HFFc6 (cell line): Measurements from ENCODE around the gene ARMS2. TPM values are rescaled to one million over a fixed set of nuclear protein-coding genes. Genes with fewer than 3 reads are reported as not detected.

Experiments
- DNase-seq: peaks from one replicate; pipeline ENCODE4 v3.0.0-alpha.2; 2018
- H3K27ac Mint-ChIP-seq: 2 replicates; pipeline ENCODE4 v1.8.0; 2020; ENCODE audit warnings: mild to moderate bottlenecking, mixed read lengths
- H3K27me3 Mint-ChIP-seq: 2 replicates; pipeline ENCODE4 v1.8.0; 2021; ENCODE audit warnings: mild to moderate bottlenecking, moderate library complexity, mixed read lengths; ENCODE audit not compliant: insufficient read depth
- H3K36me3 Mint-ChIP-seq: 2 replicates; pipeline ENCODE4 v1.8.0; 2021; ENCODE audit warnings: low read depth, mixed read lengths
- H3K4me1 Mint-ChIP-seq: 2 replicates; pipeline ENCODE4 v1.8.0; 2020; ENCODE audit warnings: low read depth, mixed read lengths
- H3K4me3 Mint-ChIP-seq: 2 replicates; pipeline ENCODE4 v1.8.0; 2020; ENCODE audit warnings: mild to moderate bottlenecking, moderate library complexity, mixed read lengths
- H3K9me3 Mint-ChIP-seq: 2 replicates; pipeline ENCODE4 v1.8.0; 2020; ENCODE audit warnings: mild to moderate bottlenecking, mixed read lengths
- CTCF ChIP-seq: fragments of 200-600 bp; sonication (generic); IDR thresholded peaks from 2 replicates; pipeline ENCODE4 v1.5.0; 2021; ENCODE audit warnings: antibody characterized with exemption, mild to moderate bottlenecking
- total RNA-seq, 6 experiments: library from RNA; stranded (reverse); fragmentation: NEBNext Ultra II Directional; extraction: Animal tissue kit (Norgen Biotek cat#: 25700); gene quantifications; 2 replicates in 1 of 6; 3 replicates in 5 of 6; pipeline ENCODE4 v1.2.3, GENCODE V29; 2021

Gene ARMS2
- total RNA-seq, 6 experiments from 2014 or later, result not detected

DNA sequence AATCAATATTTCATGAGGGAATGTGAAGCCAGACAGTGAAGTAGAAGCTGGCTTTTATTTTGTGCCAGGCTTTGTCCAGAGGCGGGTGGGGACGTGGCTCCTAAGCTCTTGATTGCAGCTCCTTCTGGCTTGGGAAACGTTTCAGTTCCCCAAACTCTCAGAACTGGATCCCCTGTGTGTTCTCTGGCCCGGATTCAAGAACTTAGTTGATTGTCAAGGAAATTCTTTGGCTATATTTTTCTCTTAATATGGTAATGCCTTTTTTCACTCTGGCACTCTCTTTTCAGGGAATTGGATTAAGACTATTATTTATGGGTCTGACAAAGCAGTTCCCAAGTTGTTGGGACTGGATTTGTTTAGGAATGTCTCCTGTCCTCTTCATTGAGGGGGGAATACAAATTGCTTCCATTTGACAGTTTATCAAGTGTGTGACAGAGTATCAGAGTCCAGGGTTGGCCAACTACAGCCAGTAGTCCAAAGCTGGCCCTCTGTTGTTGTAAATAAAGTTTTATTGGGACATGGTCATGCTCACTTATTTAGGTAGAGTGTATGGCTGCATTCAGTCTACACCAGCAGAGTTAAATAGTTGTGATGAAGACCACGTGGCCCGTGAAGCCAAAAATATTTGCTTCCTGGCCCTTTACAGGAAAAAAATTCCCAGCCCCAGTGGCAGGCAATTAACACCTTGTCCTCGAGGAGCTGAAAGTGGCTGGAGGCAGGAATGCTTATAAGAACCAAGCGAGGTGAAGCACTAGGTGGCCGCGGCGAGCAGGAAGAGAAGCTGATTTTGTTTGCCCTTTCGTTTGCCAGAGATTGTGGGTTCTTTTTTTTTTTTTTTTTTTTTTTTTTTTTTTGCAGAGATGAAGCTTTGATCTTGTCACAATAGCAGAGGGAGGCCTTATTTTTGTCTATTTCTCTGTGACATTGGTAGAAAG is 41.2 kb downstream of the ARMS2 start:
- no peak for TF ChIP-seq CTCF
- Mint-ChIP-seq H3K9me3 (no peaks in the 10 kb centered on the region), H3K4me3 (no peak overlapping the region), H3K27ac (no peak overlapping the region), H3K27me3 (peaks cover 4% of the 10 kb centered on the region), H3K4me1 (peaks cover 27% of the 10 kb centered on the region), H3K36me3 (peaks cover 12% of the 10 kb centered on the region)
- DNase-seq, result no peak

DNA sequence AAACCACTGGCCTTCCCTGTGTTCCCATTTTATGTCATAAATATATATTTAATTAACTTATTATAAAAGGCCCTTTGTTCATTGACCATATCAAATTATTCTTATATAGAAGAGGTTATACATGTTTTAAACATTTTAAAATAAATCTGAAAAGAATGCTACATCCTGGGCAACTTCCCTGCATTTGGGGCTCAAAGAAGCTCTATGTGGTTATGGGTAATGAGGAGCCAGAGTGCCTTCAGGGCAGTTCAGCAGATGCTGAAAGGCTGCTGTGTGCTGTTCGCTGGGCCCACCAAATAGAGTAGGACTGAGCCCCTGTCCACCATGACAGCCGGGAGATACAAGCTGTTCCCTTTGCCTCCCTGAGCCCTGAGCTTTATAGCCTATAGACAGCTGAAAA is 42.8 kb downstream of the ARMS2 start:
- no peak overlapping the region for H3K4me3 Mint-ChIP-seq
- H3K27me3 Mint-ChIP-seq, result peaks cover 4% of the 10 kb centered on the region
- H3K27ac Mint-ChIP-seq, result no peak overlapping the region
- TF ChIP-seq CTCF, result no peak
- H3K9me3 Mint-ChIP-seq, result no peaks in the 10 kb centered on the region
- H3K4me1 Mint-ChIP-seq, result peaks cover 27% of the 10 kb centered on the region
- DNase-seq, result no peak
- peaks cover 12% of the 10 kb centered on the region for H3K36me3 Mint-ChIP-seq

GRCh38 chr10:122498521-122498920 is 44.1 kb downstream of the ARMS2 start:
- Mint-ChIP-seq H3K27ac (no peak overlapping the region), H3K9me3 (no peaks in the 10 kb centered on the region), H3K36me3 (peaks cover 12% of the 10 kb centered on the region), H3K27me3 (peaks cover 4% of the 10 kb centered on the region), H3K4me3 (no peak overlapping the region), H3K4me1 (peaks cover 20% of the 10 kb centered on the region)
- no peak for TF ChIP-seq CTCF
- DNase-seq, result no peak

DNA sequence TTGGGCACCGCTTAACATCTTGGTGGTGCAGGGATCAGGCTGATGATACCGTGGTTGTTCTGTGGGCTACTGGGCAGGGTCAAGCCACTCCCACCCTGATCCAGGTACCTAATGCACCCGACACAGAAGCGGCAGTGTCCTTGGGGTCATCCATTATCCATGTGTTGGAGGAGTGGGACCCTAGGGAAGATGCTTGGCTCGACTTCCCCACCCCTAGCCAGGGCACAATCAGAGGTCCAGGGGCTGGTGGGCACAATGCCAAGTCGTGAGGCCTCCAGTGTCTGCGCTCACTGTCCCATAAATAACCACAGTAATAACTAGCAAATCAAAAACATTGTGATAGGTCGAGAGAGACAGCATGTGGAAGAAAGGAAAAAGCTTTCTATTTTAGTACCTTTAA is 44.6 kb downstream of the ARMS2 start:
- H3K36me3 Mint-ChIP-seq, result peaks cover 12% of the 10 kb centered on the region
- peaks cover 20% of the 10 kb centered on the region for H3K4me1 Mint-ChIP-seq
- H3K4me3 Mint-ChIP-seq, result no peak overlapping the region
- DNase-seq, result no peak
- no peak overlapping the region for H3K27ac Mint-ChIP-seq
- no peaks in the 10 kb centered on the region for H3K9me3 Mint-ChIP-seq
- TF ChIP-seq CTCF, result no peak
- peaks cover 4% of the 10 kb centered on the region; the same call in 1 of the 2 replicates for H3K27me3 Mint-ChIP-seq

GRCh38 chr10:122499491-122499941 is 45.1 kb downstream of the ARMS2 start:
- H3K27ac Mint-ChIP-seq, result no peak overlapping the region
- TF ChIP-seq CTCF, result no peak
- DNase-seq, result no peak
- H3K9me3 Mint-ChIP-seq, result no peaks in the 10 kb centered on the region
- peaks cover 12% of the 10 kb centered on the region for H3K36me3 Mint-ChIP-seq
- H3K4me3 Mint-ChIP-seq, result no peak overlapping the region
- peaks cover 25% of the 10 kb centered on the region for H3K4me1 Mint-ChIP-seq
- H3K27me3 Mint-ChIP-seq, result peaks cover 4% of the 10 kb centered on the region; the same call in 1 of the 2 replicates
